Suprapubic skin (tissue), 4 donors: Measurements from ENCODE around the gene KRT23. TPM values are rescaled to one million over a fixed set of nuclear protein-coding genes. Genes with fewer than 3 reads are reported as not detected.

ENCODE experiments used
- DNase-seq, 2 donors: peaks; one replicate each; pipeline ENCODE4 v3.0.0-alpha.2; 2019; ENCODE audit warnings: low spot score in 2 of 2
- H3K27ac ChIP-seq: fragments of 200-600 bp; sonication (generic); one replicate; pipeline ENCODE4 v1.5.1; 2019
- H3K27me3 ChIP-seq: fragments of 200-600 bp; sonication (generic); one replicate; pipeline ENCODE4 v1.5.1; 2019
- H3K36me3 ChIP-seq: fragments of 200-600 bp; sonication (generic); one replicate; pipeline ENCODE4 v1.5.1; 2019
- H3K4me1 ChIP-seq: fragments of 200-600 bp; sonication (generic); one replicate; pipeline ENCODE4 v1.5.1; 2019
- H3K4me3 ChIP-seq: fragments of 200-600 bp; sonication (generic); one replicate; pipeline ENCODE4 v1.5.1; 2019; ENCODE audit warnings: mild to moderate bottlenecking
- H3K9me3 ChIP-seq: fragments of 200-600 bp; sonication (generic); one replicate; pipeline ENCODE4 v1.5.1; 2019
- EP300 ChIP-seq: sonication (generic); formaldehyde crosslinking; IDR thresholded peaks from one replicate; pipeline ENCODE4 v1.6.1; 2017; ENCODE audit warnings: antibody characterized with exemption
- POLR2A ChIP-seq, 2 donors: fragments of 450-650 bp; IDR thresholded peaks; one replicate each; pipeline ENCODE4 v1.6.1; 2017; ENCODE audit warnings: antibody characterized with exemption in 2 of 2, mild to moderate bottlenecking in 2 of 2, moderate library complexity in 2 of 2
- POLR2AphosphoS5 ChIP-seq, 3 donors: sonication (generic); formaldehyde crosslinking; IDR thresholded peaks; one replicate each; pipeline ENCODE4 v1.6.1; 2017; ENCODE audit warnings: antibody characterized with exemption in 3 of 3
- WGBS: methylation state at CpG from one replicate; pipeline ENCODE4 v1.1.5; 2018; 5-methylcytosine and 5-hydroxymethylcytosine counted together
- total RNA-seq, 4 donors: library from RNA; depleted of rRNA; stranded (reverse); fragments of >200 nt; gene quantifications; one replicate each; pipeline ENCODE4 v1.1.0, GENCODE V29; 2016
- TF ChIP-seq, protein P1 (sequence below), 2 donors: fragments of 200-600 bp in 1 of 2; fragments of 450-650 bp in 1 of 2; sonication (generic) in 1 of 2; IDR thresholded peaks; one replicate each; pipeline ENCODE4 v1.5.1; 2016 to 2019; ENCODE audit warnings: antibody characterized with exemption in 2 of 2, mild to moderate bottlenecking in 1 of 2, moderate library complexity in 1 of 2

KRT23 gene
- total RNA-seq, 4 donors from 2014 or later: 84.6 to 310 (median 217) TPM

DNA sequence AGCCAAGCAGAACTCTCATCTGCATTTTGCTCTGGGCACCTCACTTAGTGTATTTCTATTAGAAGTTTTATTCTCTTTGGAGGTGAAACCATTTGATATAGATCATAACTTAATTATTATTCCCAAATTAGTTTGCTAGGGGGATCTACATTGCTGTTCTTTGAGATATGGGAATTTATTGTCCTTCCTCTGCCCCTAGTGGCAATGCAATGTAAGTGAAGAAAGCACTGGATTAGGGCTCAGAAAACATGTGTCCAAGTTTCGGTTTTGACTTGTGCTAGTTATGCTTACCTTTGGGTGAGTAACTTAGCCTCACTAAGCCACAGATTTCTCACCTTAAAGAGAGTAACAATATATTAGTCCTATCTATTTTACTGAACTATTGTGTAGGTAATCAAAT lies 26.4 kb upstream of the KRT23 start:
- 24% methylated on average over 1 of the region's 1 CpG for WGBS
- no peaks in the 10 kb centered on the region for H3K36me3 ChIP-seq
- H3K4me3 ChIP-seq: no peak overlapping the region
- H3K9me3 ChIP-seq: no peaks in the 10 kb centered on the region
- DNase-seq: no peak
- no peak overlapping the region for H3K27ac ChIP-seq
- no peaks in the 10 kb centered on the region for H3K27me3 ChIP-seq
- H3K4me1 ChIP-seq: peaks cover 2% of the 10 kb centered on the region
- TF ChIP-seq EP300 (no peak), POLR2AphosphoS5 (IDR thresholded peaks at IDR 0.05) (no peak)
- TF ChIP-seq, protein P1, sequence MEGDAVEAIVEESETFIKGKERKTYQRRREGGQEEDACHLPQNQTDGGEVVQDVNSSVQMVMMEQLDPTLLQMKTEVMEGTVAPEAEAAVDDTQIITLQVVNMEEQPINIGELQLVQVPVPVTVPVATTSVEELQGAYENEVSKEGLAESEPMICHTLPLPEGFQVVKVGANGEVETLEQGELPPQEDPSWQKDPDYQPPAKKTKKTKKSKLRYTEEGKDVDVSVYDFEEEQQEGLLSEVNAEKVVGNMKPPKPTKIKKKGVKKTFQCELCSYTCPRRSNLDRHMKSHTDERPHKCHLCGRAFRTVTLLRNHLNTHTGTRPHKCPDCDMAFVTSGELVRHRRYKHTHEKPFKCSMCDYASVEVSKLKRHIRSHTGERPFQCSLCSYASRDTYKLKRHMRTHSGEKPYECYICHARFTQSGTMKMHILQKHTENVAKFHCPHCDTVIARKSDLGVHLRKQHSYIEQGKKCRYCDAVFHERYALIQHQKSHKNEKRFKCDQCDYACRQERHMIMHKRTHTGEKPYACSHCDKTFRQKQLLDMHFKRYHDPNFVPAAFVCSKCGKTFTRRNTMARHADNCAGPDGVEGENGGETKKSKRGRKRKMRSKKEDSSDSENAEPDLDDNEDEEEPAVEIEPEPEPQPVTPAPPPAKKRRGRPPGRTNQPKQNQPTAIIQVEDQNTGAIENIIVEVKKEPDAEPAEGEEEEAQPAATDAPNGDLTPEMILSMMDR (IDR thresholded peaks at IDR 0.05): peak; percentile 7 to 54

DNA sequence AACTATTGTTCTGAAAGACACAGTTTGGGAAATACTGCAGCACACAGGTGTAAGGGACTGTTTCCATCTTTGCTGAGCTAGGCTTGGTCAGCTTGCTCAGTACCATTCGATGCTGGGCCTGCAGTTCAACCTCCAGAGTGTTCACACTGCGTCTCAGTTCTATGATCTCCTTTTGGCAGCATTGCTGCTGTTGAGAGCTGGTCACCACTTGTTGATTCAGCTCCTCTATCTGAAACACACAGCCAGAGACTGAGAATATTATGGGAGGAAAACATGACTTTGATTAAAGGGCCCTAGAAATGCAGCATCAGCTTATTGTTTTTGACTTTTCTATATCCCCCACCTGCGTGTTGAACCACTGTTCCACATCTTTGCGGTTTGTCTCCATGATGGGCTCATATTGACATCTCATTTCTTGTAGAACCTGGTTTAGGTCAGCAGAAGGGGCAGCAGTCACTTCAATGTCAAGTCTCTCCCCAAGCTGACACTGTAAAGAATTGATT lies 24.7 kb upstream of the KRT23 start:
- H3K27me3 ChIP-seq: no peaks in the 10 kb centered on the region
- TF ChIP-seq, protein P1 (IDR thresholded peaks at IDR 0.05): no peak
- TF ChIP-seq POLR2A (IDR thresholded peaks at IDR 0.05) (no peak), EP300 (no peak), POLR2AphosphoS5 (IDR thresholded peaks at IDR 0.05) (no peak)
- H3K4me3 ChIP-seq: no peak overlapping the region
- no peaks in the 10 kb centered on the region for H3K36me3 ChIP-seq
- no peak for DNase-seq
- H3K27ac ChIP-seq: no peak overlapping the region
- 93% methylated on average over 4 of the region's 4 CpGs for WGBS
- no peaks in the 10 kb centered on the region for H3K9me3 ChIP-seq
- peaks cover 11% of the 10 kb centered on the region for H3K4me1 ChIP-seq

DNA sequence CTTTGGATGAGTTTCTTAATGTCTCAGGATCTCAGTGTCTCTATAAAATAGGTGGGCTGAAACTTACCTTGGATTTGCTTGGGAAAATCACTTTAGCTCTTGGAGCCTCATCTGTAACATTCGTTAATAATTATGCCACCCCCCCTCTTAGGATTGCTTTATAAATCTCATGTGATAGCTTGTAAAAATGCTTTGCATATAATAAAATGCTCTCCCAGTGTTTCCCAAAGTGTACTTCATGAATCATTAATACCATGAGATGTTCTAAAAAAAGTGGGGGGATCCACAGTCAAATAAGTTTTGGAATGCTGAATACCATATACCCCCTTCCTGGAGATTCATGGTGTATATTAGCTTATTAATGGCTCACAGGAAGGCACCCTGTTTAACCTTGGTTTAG lies 24.1 kb upstream of the KRT23 start:
- Histone ChIP-seq H3K9me3 (no peaks in the 10 kb centered on the region), H3K4me3 (no peak overlapping the region), H3K27me3 (no peaks in the 10 kb centered on the region), H3K4me1 (peaks cover 15% of the 10 kb centered on the region), H3K36me3 (no peaks in the 10 kb centered on the region), H3K27ac (no peak overlapping the region)
- 82% methylated on average over 1 of the region's 1 CpG for WGBS
- no peak for DNase-seq
- TF ChIP-seq EP300 (no peak), POLR2AphosphoS5 (IDR thresholded peaks at IDR 0.05) (no peak), POLR2A (IDR thresholded peaks at IDR 0.05) (no peak)
- TF ChIP-seq, protein P1 (IDR thresholded peaks at IDR 0.05): no peak

DNA sequence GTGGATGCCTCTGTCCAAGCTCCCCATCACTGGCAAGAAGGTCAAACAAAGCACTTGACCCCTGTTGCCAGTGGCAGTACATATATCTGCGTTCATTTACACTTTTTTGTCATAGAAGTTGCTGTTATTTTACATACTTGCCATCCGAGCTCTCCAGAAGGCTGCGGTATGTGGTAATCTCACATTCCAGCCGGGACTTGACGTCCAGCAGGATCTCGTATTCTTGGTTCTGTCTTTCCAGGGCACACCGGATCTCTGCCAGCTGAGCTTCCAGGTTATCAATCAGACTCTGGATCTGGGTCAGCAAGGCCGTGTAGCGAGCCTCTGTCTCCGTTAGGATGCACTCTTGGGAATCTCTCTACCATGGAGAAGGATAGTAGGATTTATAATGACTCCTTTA lies 22.7 kb upstream of the KRT23 start:
- H3K4me3 ChIP-seq: no peak overlapping the region
- H3K36me3 ChIP-seq: no peaks in the 10 kb centered on the region
- H3K27me3 ChIP-seq: no peaks in the 10 kb centered on the region
- DNase-seq: no peak
- H3K9me3 ChIP-seq: no peaks in the 10 kb centered on the region
- H3K27ac ChIP-seq: no peak overlapping the region
- H3K4me1 ChIP-seq: peaks cover 19% of the 10 kb centered on the region
- 92% methylated on average over 10 of the region's 10 CpGs for WGBS
- TF ChIP-seq POLR2AphosphoS5 (IDR thresholded peaks at IDR 0.05): no peak
- TF ChIP-seq POLR2A (IDR thresholded peaks at IDR 0.05): no peak
- TF ChIP-seq, protein P1 (IDR thresholded peaks at IDR 0.05): no peak

DNA sequence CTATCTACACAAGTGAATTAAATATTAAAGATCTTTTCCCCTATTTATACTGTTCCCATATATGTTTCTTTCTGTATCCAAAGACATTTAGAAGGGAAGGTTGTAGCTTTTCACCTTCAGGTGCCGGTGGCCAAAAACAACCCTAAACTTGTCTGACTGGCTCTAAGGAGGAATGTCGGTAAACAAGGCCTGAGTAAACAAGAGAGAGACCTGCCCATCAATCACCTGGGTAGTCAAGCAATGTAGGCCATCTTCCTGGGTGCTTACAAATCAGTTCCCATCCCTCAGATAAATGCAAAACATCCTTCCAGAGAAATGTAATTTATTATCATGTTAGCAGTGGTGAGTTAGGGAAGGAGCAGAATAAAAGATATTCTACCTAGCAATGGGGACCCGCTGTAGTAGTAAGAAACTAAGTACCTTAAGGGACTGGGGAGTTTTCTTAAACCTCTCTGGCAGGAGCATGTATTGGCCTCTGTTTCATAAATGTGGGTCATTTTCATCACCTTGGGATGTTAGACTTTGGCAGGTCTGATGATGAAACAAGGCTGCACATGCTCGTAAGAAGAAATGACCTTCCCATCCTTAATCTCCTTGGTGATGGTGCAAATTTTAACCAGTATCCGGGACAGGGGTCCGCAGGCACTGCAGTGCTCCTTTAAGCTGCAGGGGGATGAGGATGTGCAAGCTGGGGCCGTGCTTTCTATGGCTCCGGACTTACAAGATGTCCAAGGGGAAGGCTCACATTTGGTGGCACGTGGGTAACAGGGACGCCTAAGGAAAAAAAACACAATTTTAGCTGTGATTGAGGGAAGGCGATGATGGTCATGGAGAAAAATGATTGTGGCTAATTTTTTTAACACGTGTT lies 20.9 kb upstream of the KRT23 start:
- WGBS: 84% methylated on average over 12 of the region's 12 CpGs
- no peaks in the 10 kb centered on the region for H3K9me3 ChIP-seq
- H3K27me3 ChIP-seq: no peaks in the 10 kb centered on the region
- H3K4me3 ChIP-seq: no peak overlapping the region
- DNase-seq: no peak
- H3K27ac ChIP-seq: peak overlapping the region; percentile 39
- H3K4me1 ChIP-seq: peaks cover 31% of the 10 kb centered on the region
- no peak for TF ChIP-seq POLR2AphosphoS5 (IDR thresholded peaks at IDR 0.05)
- TF ChIP-seq POLR2A (IDR thresholded peaks at IDR 0.05): no peak
- no peak for TF ChIP-seq EP300
- TF ChIP-seq, protein P1 (IDR thresholded peaks at IDR 0.05): no peak
- no peaks in the 10 kb centered on the region for H3K36me3 ChIP-seq
